Hepatocyte (in vitro differentiated cells): ENCODE data around the gene PPARA. TPM values are rescaled to one million over a fixed set of nuclear protein-coding genes. Genes with fewer than 3 reads are reported as not detected.
A peak's percentile ranks its signal among the peaks of the same experiment; 100 is the strongest.

Experiments
- DNase-seq: peaks from one replicate; pipeline ENCODE4 v3.0.0-alpha.2; 2016; ENCODE audit warnings: low spot score
- H2AFZ ChIP-seq: fragments of 200-600 bp; sonication (generic); 2 replicates; pipeline ENCODE4 v1.6.0; 2016; ENCODE audit warnings: antibody characterized with exemption, mild to moderate bottlenecking
- H3K27ac ChIP-seq: fragments of 200-600 bp; sonication (generic); 2 replicates; pipeline ENCODE4 v1.5.1; 2016; ENCODE audit warnings: mild to moderate bottlenecking
- H3K27me3 ChIP-seq: fragments of 200-600 bp; sonication (generic); 2 replicates; pipeline ENCODE4 v1.6.1; 2016
- H3K36me3 ChIP-seq: fragments of 200-600 bp; sonication (generic); replicated peaks from 2 replicates; pipeline ENCODE4 v1.5.1; 2016; ENCODE audit warnings: low read depth; ENCODE audit not compliant: insufficient read depth
- H3K4me1 ChIP-seq: fragments of 200-600 bp; sonication (generic); 2 replicates; pipeline ENCODE4 v1.5.1; 2016; ENCODE audit warnings: mild to moderate bottlenecking, moderate library complexity; ENCODE audit not compliant: insufficient read depth
- H3K4me2 ChIP-seq: fragments of 200-600 bp; sonication (generic); 2 replicates; pipeline ENCODE4 v1.6.0; 2016
- H3K4me3 ChIP-seq: fragments of 200-600 bp; sonication (generic); 2 replicates; pipeline ENCODE4 v1.5.1; 2016; ENCODE audit warnings: mild to moderate bottlenecking
- H3K79me2 ChIP-seq: fragments of 200-600 bp; sonication (generic); 2 replicates; pipeline ENCODE4 v1.6.0; 2017; ENCODE audit warnings: mild to moderate bottlenecking
- H3K9me2 ChIP-seq: fragments of 200-600 bp; sonication (generic); replicated peaks from 2 replicates; pipeline ENCODE4 v1.6.0; 2017; ENCODE audit warnings: mild to moderate bottlenecking; ENCODE audit not compliant: insufficient read depth
- H3K9me3 ChIP-seq: fragments of 200-600 bp; sonication (generic); 2 replicates; pipeline ENCODE4 v1.5.1; 2016; ENCODE audit warnings: low read depth, mild to moderate bottlenecking
- H4K20me1 ChIP-seq: fragments of 200-600 bp; sonication (generic); 2 replicates; pipeline ENCODE4 v1.6.0; 2016; ENCODE audit warnings: mild to moderate bottlenecking; ENCODE audit not compliant: insufficient read depth, poor library complexity, severe bottlenecking
- EZH2 ChIP-seq: fragments of 200-600 bp; sonication (generic); IDR thresholded peaks from 2 replicates; pipeline ENCODE4 v1.6.1; 2016; ENCODE audit warnings: antibody characterized with exemption, mild to moderate bottlenecking, borderline replicate concordance
- EZH2phosphoT487 ChIP-seq: fragments of 200-600 bp; sonication (generic); IDR thresholded peaks from one replicate; pipeline ENCODE4 v1.6.1; 2018; ENCODE audit warnings: antibody characterized with exemption, mild to moderate bottlenecking, low read depth, moderate library complexity; ENCODE audit not compliant: unreplicated experiment, severe bottlenecking
- WGBS: methylation state at CpG from one replicate; pipeline ENCODE4 v1.1.6; 2016; ENCODE audit warnings: low lambda C conversion rate; ENCODE audit errors: missing lambda C conversion rate; 5-methylcytosine and 5-hydroxymethylcytosine counted together
- polyA plus RNA-seq: library from polyadenylated mRNA; unstranded; fragments of >200 nt; fragmentation: Nextera tagmentation; extraction: Ambion mirVana; gene quantifications from 2 replicates; pipeline ENCODE4 v1.2.1, GENCODE V29; 2016
- total RNA-seq: library from RNA; depleted of rRNA; stranded (reverse); fragments of >200 nt; gene quantifications from 2 replicates; pipeline ENCODE4 v1.2.3, GENCODE V29; 2014
- TF ChIP-seq, protein P1 (sequence below): fragments of 200-600 bp; sonication (generic); IDR thresholded peaks from 2 replicates; pipeline ENCODE4 v1.5.1; 2016; ENCODE audit warnings: antibody characterized with exemption, mild to moderate bottlenecking; ENCODE audit not compliant: poor library complexity

Gene PPARA
- total and polyA plus RNA-seq, 2 experiments from 2014 or later: 13.7 to 31.0 TPM

DNA sequence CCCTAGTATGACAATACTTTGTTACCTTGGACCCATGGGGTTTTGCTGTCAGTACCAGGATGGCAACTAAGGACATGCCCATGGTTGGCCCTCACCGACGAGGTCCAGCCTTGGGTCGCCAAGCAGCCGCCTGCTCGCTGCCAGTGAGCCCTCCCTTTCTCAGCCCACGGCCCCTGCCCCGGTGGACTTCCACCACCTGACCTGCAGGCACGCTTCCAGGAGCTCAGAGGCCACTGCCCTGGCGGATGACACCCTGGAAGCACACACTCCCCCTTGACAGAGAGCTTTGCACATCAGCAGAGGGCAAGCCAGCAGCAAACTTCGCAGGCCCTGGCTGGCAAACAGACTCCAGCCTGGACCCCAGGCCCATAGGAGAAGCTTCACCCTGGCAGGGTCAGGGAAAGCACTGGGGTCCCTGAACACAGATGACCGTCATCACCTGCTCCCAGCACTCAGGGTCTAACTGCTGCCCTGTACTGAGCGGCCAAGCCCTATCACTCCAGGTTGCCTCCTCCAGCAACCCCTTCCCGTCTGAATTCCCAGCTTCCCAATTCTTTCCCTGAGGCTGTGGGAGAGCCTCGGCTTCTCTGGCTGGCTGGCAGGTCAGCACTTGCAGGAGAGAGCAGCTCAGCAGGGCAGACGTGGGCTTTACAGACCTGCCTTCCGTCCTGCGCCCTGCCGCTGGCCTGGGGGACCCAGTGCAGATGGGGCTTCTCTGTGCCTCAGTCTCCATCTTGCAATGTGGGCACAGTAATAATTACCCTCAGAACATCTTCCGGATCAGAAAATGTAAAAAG, 2.7 kb upstream of the PPARA start:
- peak; percentile 53 for DNase-seq
- H3K4me2 ChIP-seq: no peak overlapping the region
- peak overlapping the region; percentile 23 for H3K27ac ChIP-seq
- WGBS: 66% methylated on average over 19 of the region's 19 CpGs
- no peak overlapping the region for H3K4me3 ChIP-seq
- peaks cover 19% of the 10 kb centered on the region for H3K4me1 ChIP-seq
- TF ChIP-seq EZH2phosphoT487: no peak
- no peak for TF ChIP-seq EZH2
- TF ChIP-seq, protein P1, sequence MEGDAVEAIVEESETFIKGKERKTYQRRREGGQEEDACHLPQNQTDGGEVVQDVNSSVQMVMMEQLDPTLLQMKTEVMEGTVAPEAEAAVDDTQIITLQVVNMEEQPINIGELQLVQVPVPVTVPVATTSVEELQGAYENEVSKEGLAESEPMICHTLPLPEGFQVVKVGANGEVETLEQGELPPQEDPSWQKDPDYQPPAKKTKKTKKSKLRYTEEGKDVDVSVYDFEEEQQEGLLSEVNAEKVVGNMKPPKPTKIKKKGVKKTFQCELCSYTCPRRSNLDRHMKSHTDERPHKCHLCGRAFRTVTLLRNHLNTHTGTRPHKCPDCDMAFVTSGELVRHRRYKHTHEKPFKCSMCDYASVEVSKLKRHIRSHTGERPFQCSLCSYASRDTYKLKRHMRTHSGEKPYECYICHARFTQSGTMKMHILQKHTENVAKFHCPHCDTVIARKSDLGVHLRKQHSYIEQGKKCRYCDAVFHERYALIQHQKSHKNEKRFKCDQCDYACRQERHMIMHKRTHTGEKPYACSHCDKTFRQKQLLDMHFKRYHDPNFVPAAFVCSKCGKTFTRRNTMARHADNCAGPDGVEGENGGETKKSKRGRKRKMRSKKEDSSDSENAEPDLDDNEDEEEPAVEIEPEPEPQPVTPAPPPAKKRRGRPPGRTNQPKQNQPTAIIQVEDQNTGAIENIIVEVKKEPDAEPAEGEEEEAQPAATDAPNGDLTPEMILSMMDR: no peak
- no peaks in the 10 kb centered on the region for H3K36me3 ChIP-seq
- H4K20me1 ChIP-seq: peaks cover 7% of the 10 kb centered on the region
- H3K27me3 ChIP-seq: no peaks in the 10 kb centered on the region
- no peak overlapping the region for H2AFZ ChIP-seq
- no peaks in the 10 kb centered on the region for H3K9me2 ChIP-seq
- peaks cover 13% of the 10 kb centered on the region for H3K79me2 ChIP-seq
- H3K9me3 ChIP-seq: no peaks in the 10 kb centered on the region

DNA sequence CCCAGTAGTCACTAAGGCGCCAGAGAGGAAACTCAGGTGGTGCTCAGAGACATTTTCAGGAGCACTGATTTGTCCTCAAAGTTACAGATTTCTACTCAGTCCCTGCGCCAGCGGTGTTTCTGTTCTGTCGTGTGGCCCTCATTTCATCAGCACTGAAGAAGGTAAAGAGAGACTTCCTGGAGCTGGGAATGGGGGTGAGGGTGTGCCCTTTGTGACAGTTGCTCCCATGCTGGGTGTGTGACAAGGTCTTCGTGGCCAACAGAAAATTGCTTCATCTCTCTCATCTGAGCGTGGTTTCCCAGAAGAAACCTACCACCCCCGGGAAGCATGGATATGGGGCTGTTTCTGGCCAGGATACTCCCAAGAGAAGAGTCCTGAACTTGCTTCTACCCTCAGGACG, 2.0 kb upstream of the PPARA start:
- WGBS: 81% methylated on average over 8 of the region's 8 CpGs
- H3K36me3 ChIP-seq: no peaks in the 10 kb centered on the region
- peak overlapping the region; percentile 23 for H3K27ac ChIP-seq
- H3K9me2 ChIP-seq: no peaks in the 10 kb centered on the region
- H4K20me1 ChIP-seq: peaks cover 7% of the 10 kb centered on the region
- H3K4me2 ChIP-seq: no peak overlapping the region
- H3K4me1 ChIP-seq: peaks cover 21% of the 10 kb centered on the region
- peaks cover 20% of the 10 kb centered on the region for H3K79me2 ChIP-seq
- no peak for DNase-seq
- no peaks in the 10 kb centered on the region for H3K27me3 ChIP-seq
- no peak for TF ChIP-seq EZH2
- TF ChIP-seq, protein P1: no peak
- TF ChIP-seq EZH2phosphoT487: no peak
- H3K4me3 ChIP-seq: no peak overlapping the region
- no peaks in the 10 kb centered on the region for H3K9me3 ChIP-seq
- H2AFZ ChIP-seq: no peak overlapping the region

DNA sequence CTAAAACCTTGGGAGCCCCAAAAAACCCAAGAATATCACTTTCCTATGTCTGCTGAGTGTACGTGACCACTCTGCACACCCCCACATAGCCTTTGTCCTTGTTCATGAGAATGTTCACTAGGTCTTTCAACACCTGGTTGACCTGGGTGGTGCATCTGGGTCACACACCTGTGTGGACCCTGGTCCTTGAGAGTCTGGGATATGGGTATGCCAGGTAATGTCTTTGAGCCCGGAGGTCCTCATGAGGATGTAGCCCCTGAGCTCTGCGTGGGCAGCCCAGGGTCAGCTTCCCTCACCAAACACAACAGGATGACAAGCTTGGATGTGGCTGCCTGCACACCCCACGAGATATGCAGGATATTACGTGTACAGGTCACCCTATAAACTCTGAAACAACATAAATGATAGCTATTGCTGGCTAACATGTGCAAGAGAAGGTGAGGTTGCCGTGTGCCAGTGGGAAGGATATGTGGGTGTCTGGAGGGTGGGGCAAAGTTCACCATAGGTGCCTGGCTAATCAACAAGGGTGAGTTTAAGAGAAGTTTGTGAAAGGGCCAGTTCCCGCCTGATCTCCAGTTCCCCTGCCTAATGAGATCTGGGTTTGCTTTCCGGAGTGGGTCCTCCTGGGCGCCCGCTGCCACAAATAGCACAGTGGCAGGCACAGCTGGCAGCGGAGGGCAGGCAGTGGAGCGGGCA, 1.4 kb upstream of the PPARA start:
- H3K27ac ChIP-seq: peak overlapping the region; percentile 92
- peak overlapping the region; percentile 97 for H3K4me3 ChIP-seq
- peaks cover 21% of the 10 kb centered on the region for H3K4me1 ChIP-seq
- peak overlapping the region; percentile 98 for H2AFZ ChIP-seq
- DNase-seq: no peak
- peaks cover 12% of the 10 kb centered on the region for H4K20me1 ChIP-seq
- no peaks in the 10 kb centered on the region for H3K9me2 ChIP-seq
- peak overlapping the region; percentile 99 for H3K4me2 ChIP-seq
- H3K27me3 ChIP-seq: no peaks in the 10 kb centered on the region
- H3K9me3 ChIP-seq: no peaks in the 10 kb centered on the region
- peaks cover 26% of the 10 kb centered on the region for H3K79me2 ChIP-seq
- no peaks in the 10 kb centered on the region for H3K36me3 ChIP-seq
- TF ChIP-seq, protein P1: no peak
- no peak for TF ChIP-seq EZH2phosphoT487
- no peak for TF ChIP-seq EZH2
- WGBS: 44% methylated on average over 12 of the region's 12 CpGs
